A673 (cell line): ENCODE measurements around the gene GATB.

Experiments
- EZH2 ChIP-seq: fragments of 200-600 bp; sonication (generic); IDR thresholded peaks from 2 replicates; pipeline ENCODE4 v1.6.1; 2017; ENCODE audit warnings: borderline replicate concordance, low read depth, mild to moderate bottlenecking, mixed read lengths, antibody characterized with exemption, low read length; ENCODE audit not compliant: poor library complexity, severe bottlenecking
- TF ChIP-seq, protein P1 (sequence below): fragments of 300-800, 200-600 bp; sonication (generic); conservative IDR thresholded peaks from 2 replicates; pipeline ENCODE4 v1.5.1; 2017; ENCODE audit warnings: low read depth, mild to moderate bottlenecking, antibody characterized with exemption, low read length, moderate library complexity, mixed read lengths

DNA sequence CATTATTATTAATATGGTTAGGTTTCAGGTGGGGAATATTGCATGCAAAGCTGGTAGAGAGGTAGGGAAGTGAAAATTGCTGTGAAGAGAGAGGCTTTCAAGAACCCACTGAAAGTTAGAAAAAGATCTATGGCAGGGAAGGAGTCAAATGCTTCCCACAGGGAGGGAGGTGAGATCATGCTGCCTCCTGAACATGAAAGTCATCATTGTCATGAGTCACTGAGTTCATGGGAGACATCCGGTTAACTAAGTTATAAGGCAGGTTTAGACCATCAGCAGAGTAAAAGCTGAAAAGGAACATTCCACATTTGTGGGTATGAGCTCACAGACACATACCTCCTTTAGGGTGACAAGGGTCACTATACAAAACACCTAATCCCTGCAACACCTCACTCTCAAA lies 16.2 kb downstream of the GATB start:
- TF ChIP-seq, protein P1, sequence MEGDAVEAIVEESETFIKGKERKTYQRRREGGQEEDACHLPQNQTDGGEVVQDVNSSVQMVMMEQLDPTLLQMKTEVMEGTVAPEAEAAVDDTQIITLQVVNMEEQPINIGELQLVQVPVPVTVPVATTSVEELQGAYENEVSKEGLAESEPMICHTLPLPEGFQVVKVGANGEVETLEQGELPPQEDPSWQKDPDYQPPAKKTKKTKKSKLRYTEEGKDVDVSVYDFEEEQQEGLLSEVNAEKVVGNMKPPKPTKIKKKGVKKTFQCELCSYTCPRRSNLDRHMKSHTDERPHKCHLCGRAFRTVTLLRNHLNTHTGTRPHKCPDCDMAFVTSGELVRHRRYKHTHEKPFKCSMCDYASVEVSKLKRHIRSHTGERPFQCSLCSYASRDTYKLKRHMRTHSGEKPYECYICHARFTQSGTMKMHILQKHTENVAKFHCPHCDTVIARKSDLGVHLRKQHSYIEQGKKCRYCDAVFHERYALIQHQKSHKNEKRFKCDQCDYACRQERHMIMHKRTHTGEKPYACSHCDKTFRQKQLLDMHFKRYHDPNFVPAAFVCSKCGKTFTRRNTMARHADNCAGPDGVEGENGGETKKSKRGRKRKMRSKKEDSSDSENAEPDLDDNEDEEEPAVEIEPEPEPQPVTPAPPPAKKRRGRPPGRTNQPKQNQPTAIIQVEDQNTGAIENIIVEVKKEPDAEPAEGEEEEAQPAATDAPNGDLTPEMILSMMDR, result no peak
- no peak for TF ChIP-seq EZH2
